Activated CD8-positive, alpha-beta T cell treated with anti-CD3 and anti-CD28 coated beads, Interleukin-2, amount 10 ng/mL, durations not matched to agents 7 days and 5 days (primary cell): ENCODE data around the gene AP3B1. TPM values are rescaled to one million over a fixed set of nuclear protein-coding genes. Genes with fewer than 3 reads are reported as not detected.

Experiments
- ATAC-seq: fragments of 150-1000 bp; cut with Tn5 transposase; one replicate; pipeline ENCODE4 v1.10.0; 2021; ENCODE audit warnings: moderate library complexity
- CTCF ChIA-PET: fragments of 350-600 bp; sonication (Branson Sonifier 250); formaldehyde crosslinking; loops from one replicate; lab custom pipeline; 2021; ENCODE audit warnings: antibody characterized with exemption; lab: Charles Lee
- POLR2A ChIA-PET: fragments of 350-600 bp; sonication (Branson Sonifier 250); formaldehyde crosslinking; loops from one replicate; lab custom pipeline; 2021; ENCODE audit warnings: antibody characterized with exemption; lab: Charles Lee
- DNase-seq: peaks from one replicate; pipeline ENCODE4 v3.0.0-alpha.2; 2020
- H3K27ac Mint-ChIP-seq: one replicate; pipeline ENCODE4 v1.8.0; 2021; ENCODE audit warnings: mild to moderate bottlenecking, mixed read lengths
- H3K27me3 Mint-ChIP-seq: one replicate; pipeline ENCODE4 v1.8.0; 2021; ENCODE audit warnings: low read depth, mixed read lengths
- H3K36me3 Mint-ChIP-seq: one replicate; pipeline ENCODE4 v1.8.0; 2021; ENCODE audit warnings: low read depth, mixed read lengths
- H3K4me1 Mint-ChIP-seq: one replicate; pipeline ENCODE4 v1.8.0; 2021; ENCODE audit warnings: low read depth, mixed read lengths
- H3K4me3 Mint-ChIP-seq: one replicate; pipeline ENCODE4 v1.8.0; 2021; ENCODE audit warnings: mild to moderate bottlenecking, mixed read lengths
- H3K9me3 Mint-ChIP-seq: one replicate; pipeline ENCODE4 v1.8.0; 2022; ENCODE audit warnings: mixed read lengths; ENCODE audit not compliant: insufficient read depth
- total RNA-seq, 2 experiments: library from RNA; stranded (reverse); gene quantifications; one replicate each; pipeline ENCODE4 v1.2.3, GENCODE V29; 2021

Gene AP3B1
- total RNA-seq, 2 experiments from 2014 or later: 42.9 to 44.3 TPM

GRCh38 chr5:78132507-78132906 lies 162.0 kb downstream of the AP3B1 start:
- CTCF ChIA-PET: interaction anchor here (0.8 to 1.4 kb wide), 2 partner anchors 11 to 29 kb away, joined by 3 read pairs; no protein-coding TSS in a partner anchor
- Mint-ChIP-seq H3K4me3 (no peak overlapping the region), H3K4me1 (no peaks in the 10 kb centered on the region), H3K27ac (no peak overlapping the region), H3K27me3 (no peaks in the 10 kb centered on the region), H3K36me3 (peaks cover 11% of the 10 kb centered on the region), H3K9me3 (no peaks in the 10 kb centered on the region)
- ATAC-seq (no peak), DNase-seq (no peak)
- POLR2A ChIA-PET: no interaction called here

DNA sequence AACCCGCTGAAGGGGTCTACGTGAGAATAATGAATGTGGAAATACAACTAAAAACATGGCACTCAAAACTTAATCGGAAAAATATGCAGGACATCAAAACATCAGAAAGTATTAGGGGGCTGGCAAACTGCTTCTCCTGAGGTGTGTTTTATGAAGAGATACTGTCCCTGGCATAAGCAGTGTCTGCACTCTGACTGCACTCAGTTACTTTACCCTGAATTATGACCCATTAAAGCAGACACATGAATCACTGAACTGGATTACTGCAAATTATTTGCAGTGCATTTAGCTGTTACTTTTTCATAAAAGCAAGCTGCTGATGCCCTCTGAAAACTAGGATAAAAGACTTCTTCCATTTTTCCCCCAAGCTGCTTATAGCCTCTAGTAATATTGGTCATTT lies 164.9 kb downstream of the AP3B1 start:
- no peaks in the 10 kb centered on the region for H3K27me3 Mint-ChIP-seq
- H3K36me3 Mint-ChIP-seq: peaks cover 21% of the 10 kb centered on the region
- no peak overlapping the region for H3K27ac Mint-ChIP-seq
- H3K9me3 Mint-ChIP-seq: no peaks in the 10 kb centered on the region
- DNase-seq (no peak), ATAC-seq (no peak)
- ChIA-PET POLR2A (no interaction called here), CTCF (no interaction called here)
- H3K4me3 Mint-ChIP-seq: no peak overlapping the region
- H3K4me1 Mint-ChIP-seq: no peaks in the 10 kb centered on the region

DNA sequence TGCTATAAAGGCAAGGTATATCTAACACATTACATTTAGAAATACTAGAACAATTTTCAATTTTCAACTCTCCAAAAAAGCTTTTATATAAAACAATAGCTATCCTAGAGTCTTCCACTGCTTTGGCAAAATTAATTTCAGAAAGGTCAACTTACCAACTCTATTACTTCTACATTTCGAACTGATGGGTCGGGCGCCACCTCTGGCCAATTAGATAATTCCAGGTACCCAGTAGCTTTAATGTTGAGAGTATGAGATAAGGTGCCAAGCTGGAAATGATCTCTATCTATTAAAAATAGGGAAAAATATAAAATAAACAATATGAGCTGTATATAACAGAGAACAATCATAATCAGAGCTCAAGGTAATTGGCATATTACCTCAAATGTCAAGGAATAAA lies 166.6 kb downstream of the AP3B1 start:
- Mint-ChIP-seq H3K4me1 (no peaks in the 10 kb centered on the region), H3K36me3 (peaks cover 19% of the 10 kb centered on the region), H3K9me3 (no peaks in the 10 kb centered on the region), H3K4me3 (no peak overlapping the region), H3K27ac (no peak overlapping the region), H3K27me3 (no peaks in the 10 kb centered on the region)
- ATAC-seq: no peak
- POLR2A ChIA-PET: no interaction called here
- DNase-seq: no peak
- CTCF ChIA-PET: interaction anchor here (0.8 to 2.0 kb wide), 3 partner anchors 12 to 54 kb away, joined by 3 to 7 read pairs (median 3); no protein-coding TSS in a partner anchor

DNA sequence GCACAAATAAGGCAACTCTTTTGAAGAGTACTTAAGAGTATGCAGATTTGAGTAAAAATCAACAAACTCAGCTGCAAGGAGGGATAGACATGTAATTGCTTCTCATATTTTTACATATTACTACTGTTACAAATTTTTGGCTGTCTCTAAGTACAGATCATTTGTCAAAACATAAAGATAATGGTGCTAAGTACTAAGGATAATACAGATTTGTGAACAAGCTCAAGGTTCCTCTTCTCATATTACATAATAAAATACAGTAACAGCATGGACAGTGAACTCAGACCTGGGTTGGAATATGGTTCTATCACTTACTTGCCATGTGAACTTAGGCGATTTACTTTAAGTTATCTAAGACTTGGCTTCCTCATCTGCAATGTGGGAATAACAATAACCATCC lies 168.0 kb downstream of the AP3B1 start:
- Mint-ChIP-seq H3K4me3 (no peak overlapping the region), H3K9me3 (no peaks in the 10 kb centered on the region), H3K36me3 (peaks cover 24% of the 10 kb centered on the region)

GRCh38 chr5:78116167-78116566 lies 178.3 kb downstream of the AP3B1 start:
- Mint-ChIP-seq H3K9me3 (no peaks in the 10 kb centered on the region), H3K36me3 (peaks cover 37% of the 10 kb centered on the region), H3K27me3 (no peaks in the 10 kb centered on the region), H3K4me3 (no peak overlapping the region), H3K4me1 (no peaks in the 10 kb centered on the region), H3K27ac (no peak overlapping the region)
- ChIA-PET POLR2A (no interaction called here), CTCF (interaction anchor here (2.2 kb wide), 1 partner anchor 12 kb away, joined by 7 read pairs; no protein-coding TSS in a partner anchor)
- ATAC-seq (no peak), DNase-seq (no peak)

More for the DNA sequence above, 168.0 kb downstream of the AP3B1 start:
- H3K27ac Mint-ChIP-seq: no peak overlapping the region
- no peaks in the 10 kb centered on the region for H3K27me3 Mint-ChIP-seq
- ChIA-PET POLR2A (no interaction called here), CTCF (no interaction called here)
- ATAC-seq (no peak), DNase-seq (no peak)
- no peaks in the 10 kb centered on the region for H3K4me1 Mint-ChIP-seq

GRCh38 chr5:78113689-78114264 lies 180.7 kb downstream of the AP3B1 start:
- H3K27ac Mint-ChIP-seq: no peak overlapping the region
- no peak overlapping the region for H3K4me3 Mint-ChIP-seq
- no peaks in the 10 kb centered on the region for H3K9me3 Mint-ChIP-seq
- DNase-seq (no peak), ATAC-seq (no peak)
- no peaks in the 10 kb centered on the region for H3K4me1 Mint-ChIP-seq
- no peaks in the 10 kb centered on the region for H3K27me3 Mint-ChIP-seq
- POLR2A ChIA-PET: interaction anchor here (0.6 kb wide), 1 partner anchor 51 kb away, joined by 3 read pairs; no protein-coding TSS in a partner anchor
- CTCF ChIA-PET: interaction anchor here (0.9 kb wide), 1 partner anchor 14 kb away, joined by 3 read pairs; no protein-coding TSS in a partner anchor
- peaks cover 23% of the 10 kb centered on the region for H3K36me3 Mint-ChIP-seq

DNA sequence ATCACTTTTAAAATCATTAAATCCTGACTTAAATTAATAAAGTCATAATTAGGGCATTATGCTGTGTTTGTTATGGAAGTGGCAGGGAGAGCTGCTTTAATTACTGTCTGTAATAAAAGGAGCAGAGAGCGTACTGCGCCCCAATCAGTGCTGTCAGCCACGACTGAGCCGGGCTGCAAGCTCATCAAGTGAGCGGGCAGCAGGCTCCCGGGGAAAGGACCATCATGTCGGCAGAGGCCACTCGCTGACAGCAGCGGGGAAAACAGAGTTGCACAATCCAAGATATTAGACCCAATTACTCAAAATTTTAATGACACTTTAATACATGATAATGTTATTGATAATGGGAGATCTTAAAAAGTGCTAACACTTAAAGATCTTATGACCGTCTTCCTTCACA lies 181.6 kb downstream of the AP3B1 start:
- POLR2A ChIA-PET: no interaction called here
- Mint-ChIP-seq H3K4me3 (no peak overlapping the region), H3K36me3 (peaks cover 15% of the 10 kb centered on the region), H3K4me1 (no peaks in the 10 kb centered on the region), H3K9me3 (no peaks in the 10 kb centered on the region), H3K27me3 (no peaks in the 10 kb centered on the region), H3K27ac (no peak overlapping the region)
- DNase-seq (no peak), ATAC-seq (no peak)
- CTCF ChIA-PET: no interaction called here

DNA sequence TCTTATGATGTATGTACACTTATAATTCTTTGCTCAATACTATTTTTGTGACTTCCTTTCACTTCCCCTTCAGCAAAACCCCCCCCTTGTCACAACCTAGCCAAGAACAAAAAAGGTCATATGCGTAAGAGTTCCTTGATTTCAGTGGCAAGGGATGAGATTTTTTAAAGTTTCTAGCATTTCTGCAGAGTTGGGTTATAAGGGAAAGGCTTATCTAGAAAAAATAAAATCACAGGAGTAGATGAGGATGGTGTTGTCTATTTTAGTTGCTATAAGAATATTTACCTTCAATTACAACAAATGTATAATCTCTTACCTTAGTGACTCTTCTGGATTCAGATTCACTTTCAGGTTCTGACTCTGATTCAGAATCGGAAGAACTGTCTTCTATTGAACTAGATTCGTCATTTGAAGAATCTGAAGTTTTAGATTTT lies 184.6 kb downstream of the AP3B1 start:
- ChIA-PET CTCF (no interaction called here), POLR2A (no interaction called here)
- Mint-ChIP-seq H3K4me3 (no peak overlapping the region), H3K9me3 (no peaks in the 10 kb centered on the region), H3K36me3 (peaks cover 28% of the 10 kb centered on the region), H3K27ac (no peak overlapping the region), H3K4me1 (no peaks in the 10 kb centered on the region), H3K27me3 (no peaks in the 10 kb centered on the region)
- DNase-seq (no peak), ATAC-seq (no peak)

GRCh38 chr5:78108564-78108963 lies 185.9 kb downstream of the AP3B1 start:
- Mint-ChIP-seq H3K36me3 (peaks cover 24% of the 10 kb centered on the region), H3K27me3 (no peaks in the 10 kb centered on the region), H3K4me3 (no peak overlapping the region), H3K9me3 (no peaks in the 10 kb centered on the region), H3K4me1 (no peaks in the 10 kb centered on the region), H3K27ac (no peak overlapping the region)
- DNase-seq: no peak
- POLR2A ChIA-PET: no interaction called here
- CTCF ChIA-PET: no interaction called here
- no peak for ATAC-seq

DNA sequence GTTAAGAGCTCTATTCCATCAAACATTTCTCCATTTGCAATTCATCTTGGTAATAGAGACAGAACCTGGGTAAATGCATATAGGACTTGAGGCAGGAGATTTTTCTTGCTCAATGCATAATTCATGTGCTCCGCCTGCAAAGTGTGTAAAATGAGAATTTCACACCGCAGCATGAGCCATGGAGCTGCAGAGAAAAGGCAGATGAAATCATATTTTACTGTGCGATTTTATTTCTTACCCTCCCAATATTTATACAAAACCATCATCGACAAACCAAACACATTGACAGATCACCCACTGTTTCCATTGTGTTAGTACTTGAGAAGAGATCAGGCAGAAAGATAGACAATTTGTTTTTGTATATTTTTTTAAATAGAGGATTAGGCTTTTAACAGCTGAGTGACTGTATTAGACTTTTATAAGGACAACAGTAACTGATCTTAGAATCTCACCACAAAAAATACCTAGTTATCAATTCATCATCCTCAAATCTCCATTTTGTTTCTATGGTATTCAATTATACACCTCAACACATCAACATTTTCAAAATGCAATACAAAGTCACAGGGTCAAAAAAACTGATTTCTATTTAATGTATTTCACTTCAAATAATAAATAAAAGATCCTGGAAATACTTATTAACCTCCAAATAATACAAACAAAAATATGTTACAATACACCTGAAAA lies 191.1 kb downstream of the AP3B1 start:
- Mint-ChIP-seq H3K27me3 (no peaks in the 10 kb centered on the region), H3K36me3 (peaks cover 33% of the 10 kb centered on the region), H3K4me3 (no peak overlapping the region), H3K4me1 (no peaks in the 10 kb centered on the region), H3K27ac (no peak overlapping the region), H3K9me3 (no peaks in the 10 kb centered on the region)
- ChIA-PET CTCF (no interaction called here), POLR2A (no interaction called here)
- ATAC-seq (no peak), DNase-seq (no peak)

DNA sequence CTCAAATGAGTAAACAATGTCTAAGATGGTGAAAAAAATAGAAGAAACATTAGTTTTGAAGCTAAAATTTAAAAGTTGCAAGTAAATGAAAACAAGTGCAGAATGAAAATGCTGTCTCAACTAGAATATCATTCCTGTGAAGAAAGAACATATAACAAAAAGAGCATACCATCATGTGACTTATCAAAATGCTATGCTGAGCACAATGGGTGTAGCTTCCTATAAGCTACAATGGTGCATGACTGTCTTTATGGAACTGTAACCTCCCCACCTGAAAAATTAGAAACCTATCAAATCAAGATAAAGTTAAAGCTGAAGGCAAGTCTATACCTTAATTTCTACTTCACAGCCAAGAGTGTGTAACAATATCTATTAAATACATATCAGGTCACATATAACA lies 192.0 kb downstream of the AP3B1 start:
- no peak for ATAC-seq
- ChIA-PET CTCF (no interaction called here), POLR2A (no interaction called here)
- Mint-ChIP-seq H3K36me3 (peaks cover 33% of the 10 kb centered on the region), H3K4me1 (no peaks in the 10 kb centered on the region), H3K27ac (no peak overlapping the region), H3K9me3 (no peaks in the 10 kb centered on the region), H3K27me3 (no peaks in the 10 kb centered on the region), H3K4me3 (no peak overlapping the region)
- no peak for DNase-seq

DNA sequence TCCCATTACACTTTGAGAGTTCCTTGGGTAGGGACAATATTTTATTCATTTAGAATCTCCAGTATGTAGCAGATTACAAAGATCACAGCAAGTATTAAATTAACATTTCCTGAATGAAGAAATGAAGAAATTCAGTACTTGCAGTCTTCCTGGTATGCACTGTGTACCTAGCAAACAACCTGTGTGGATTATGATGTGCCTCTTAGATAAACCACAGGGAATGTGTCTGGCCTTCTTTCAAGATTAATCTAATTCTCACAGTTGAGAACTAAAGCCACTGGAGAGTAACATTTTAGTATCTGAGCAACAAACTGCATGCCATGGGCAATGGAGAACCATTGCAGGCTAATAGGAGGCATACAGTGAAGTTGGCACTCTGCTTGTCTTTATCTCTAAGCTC lies 199.4 kb downstream of the AP3B1 start:
- Mint-ChIP-seq H3K27ac (no peak overlapping the region), H3K9me3 (no peaks in the 10 kb centered on the region), H3K27me3 (no peaks in the 10 kb centered on the region), H3K4me3 (no peak overlapping the region), H3K4me1 (no peaks in the 10 kb centered on the region), H3K36me3 (peaks cover 43% of the 10 kb centered on the region)
- ATAC-seq: no peak
- POLR2A ChIA-PET: no interaction called here
- DNase-seq: no peak
- CTCF ChIA-PET: no interaction called here
